A549 (cell line): ENCODE measurements around the gene SNX11.

Source experiments
- CTCF ChIP-seq: fragments of >200 bp; sonication (Bioruptor Twin); formaldehyde crosslinking; IDR thresholded peaks from 3 replicates; pipeline ENCODE4 v1.5.1; 2016
- EP300 ChIP-seq, 2 experiments: fragments of >200 bp; sonication (Bioruptor Twin); formaldehyde crosslinking; IDR thresholded peaks; 2 replicates in 1 of 2; 3 replicates in 1 of 2; pipeline ENCODE4 v1.6.1; 2016 to 2017
- HOXB5 ChIP-seq: fragments of 250-450 bp; sonication (Bioruptor Pico); IDR thresholded peaks from 2 replicates; pipeline ENCODE4 v1.5.0; 2020; ENCODE audit warnings: mild to moderate bottlenecking, moderate library complexity
- MAX ChIP-seq: IDR thresholded peaks from 2 replicates; pipeline ENCODE4 v1.6.1; 2012
- PHF8 ChIP-seq: fragments of 200-600 bp; sonication (generic); IDR thresholded peaks from 2 replicates; pipeline ENCODE4 v1.6.1; 2016; ENCODE audit warnings: low read depth, mild to moderate bottlenecking, antibody characterized with exemption, moderate library complexity, borderline replicate concordance
- POLR2A ChIP-seq: IDR thresholded peaks from 2 replicates; pipeline ENCODE4 v1.6.1; 2012; ENCODE audit warnings: mild to moderate bottlenecking, low read length
- RAD21 ChIP-seq, 2 experiments: fragments of >200 bp in 1 of 2; sonication (Bioruptor Twin) in 1 of 2; formaldehyde crosslinking in 1 of 2; IDR thresholded peaks in 1 of 2; conservative IDR thresholded peaks in 1 of 2; 2 replicates in 1 of 2; 3 replicates in 1 of 2; pipeline ENCODE4 v1.6.1; 2012 to 2018; ENCODE audit warnings: inconsistent platforms in 1 of 2
- RCOR1 ChIP-seq: fragments of 150-350 bp; IDR thresholded peaks from 2 replicates; pipeline ENCODE4 v1.6.1; 2014; ENCODE audit warnings: antibody characterized with exemption, low read length, low read depth
- REST ChIP-seq: fragments of 200-600 bp; sonication (generic); IDR thresholded peaks from 2 replicates; pipeline ENCODE4 v1.6.1; 2016; ENCODE audit warnings: antibody characterized with exemption, mild to moderate bottlenecking, moderate library complexity
- SREBF2 ChIP-seq: fragments of 450-650 bp; IDR thresholded peaks from 2 replicates; pipeline ENCODE4 v1.6.1; 2014; ENCODE audit warnings: mild to moderate bottlenecking, moderate library complexity
- ZSCAN20 ChIP-seq: fragments of 250-450 bp; sonication (Bioruptor Pico); IDR thresholded peaks from 2 replicates; pipeline ENCODE4 v1.8.0; 2022; ENCODE audit warnings: mild to moderate bottlenecking, moderate library complexity
- TF ChIP-seq, protein P1 (sequence below): fragments of 150-350 bp; IDR thresholded peaks from 2 replicates; pipeline ENCODE4 v1.6.1; 2014; ENCODE audit warnings: low read depth, mild to moderate bottlenecking, low read length

DNA sequence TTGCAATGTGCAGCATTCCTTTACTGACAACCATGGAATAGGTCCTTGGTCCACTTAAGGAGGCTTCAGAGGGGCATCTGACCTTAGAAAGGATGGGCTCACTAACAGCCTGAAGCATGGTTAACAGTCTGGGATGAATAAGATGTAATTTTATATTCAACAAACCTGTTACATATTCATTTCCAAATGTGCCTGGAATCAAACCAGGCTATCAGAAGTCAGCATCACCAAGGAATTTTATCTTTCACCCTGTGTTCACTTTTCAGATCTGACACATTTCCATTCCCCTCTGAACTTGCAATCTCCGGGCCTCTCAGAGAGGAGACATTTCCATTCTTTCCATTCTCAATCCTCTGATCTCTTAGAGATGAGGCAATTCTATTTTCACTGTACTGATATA lies 62.4 kb downstream of the SNX11 start:
- no peak for TF ChIP-seq EP300 (IDR thresholded peaks at IDR 0.05)
- TF ChIP-seq CTCF, result no peak
- TF ChIP-seq ZSCAN20, result no peak
- TF ChIP-seq, protein P1, sequence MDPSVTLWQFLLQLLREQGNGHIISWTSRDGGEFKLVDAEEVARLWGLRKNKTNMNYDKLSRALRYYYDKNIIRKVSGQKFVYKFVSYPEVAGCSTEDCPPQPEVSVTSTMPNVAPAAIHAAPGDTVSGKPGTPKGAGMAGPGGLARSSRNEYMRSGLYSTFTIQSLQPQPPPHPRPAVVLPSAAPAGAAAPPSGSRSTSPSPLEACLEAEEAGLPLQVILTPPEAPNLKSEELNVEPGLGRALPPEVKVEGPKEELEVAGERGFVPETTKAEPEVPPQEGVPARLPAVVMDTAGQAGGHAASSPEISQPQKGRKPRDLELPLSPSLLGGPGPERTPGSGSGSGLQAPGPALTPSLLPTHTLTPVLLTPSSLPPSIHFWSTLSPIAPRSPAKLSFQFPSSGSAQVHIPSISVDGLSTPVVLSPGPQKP, result no peak
- no peak for TF ChIP-seq POLR2A
- no peak for TF ChIP-seq MAX
- no peak for TF ChIP-seq PHF8
- no peak for TF ChIP-seq HOXB5 (CRISPR knock-in tag)
- no peak for TF ChIP-seq REST
- TF ChIP-seq RAD21 (conservative IDR thresholded peaks at IDR 0.05 in 1 of 2, IDR thresholded peaks at IDR 0.05 in 1 of 2), result no peak
- no peak for TF ChIP-seq RCOR1
- TF ChIP-seq SREBF2, result no peak
